HepG2 (cell line): Measurements from ENCODE around the gene CA10. TPM values are rescaled to one million over a fixed set of nuclear protein-coding genes. Genes with fewer than 3 reads are reported as not detected.

Experiments
- ATAC-seq: fragments of 200-7000 bp; cut with Tn5 transposase; 3 replicates; pipeline ENCODE4 v1.9.1; 2020; ENCODE audit warnings: mild to moderate bottlenecking, moderate library complexity
- BruUV-seq: library from RNA; stranded (reverse); fragments of 400-500 nt; replicated peaks from 2 replicates; lab custom pipeline; 2021; lab: Mats Ljungman, UMichigan
- CTCF ChIA-PET: fragments of 300-600 bp; formaldehyde crosslinking; extraction: SDS; loops from one replicate; lab custom pipeline; 2021; ENCODE audit warnings: low total read pairs, inconsistent platforms, low intra/inter-chr PET ratio; lab: Yijun Ruan, JAX
- POLR2A ChIA-PET: fragments of 350-600 bp; sonication (Branson Sonifier 250); formaldehyde crosslinking; loops from one replicate; lab custom pipeline; 2020; ENCODE audit warnings: antibody characterized with exemption, inconsistent platforms; lab: Yijun Ruan, JAX
- DNase-seq: peaks from one replicate; pipeline ENCODE4 v3.0.0-alpha.2; 2015; ENCODE audit warnings: low spot score
- FAIRE-seq: peaks from 3 replicates; lab custom pipeline; 2011; peaks lifted over from hg19 to GRCh38; lab: Jason Lieb, UNC
- H2AFZ ChIP-seq: one replicate; pipeline ENCODE4 v1.6.1; 2011; ENCODE audit warnings: low read length, inconsistent platforms
- H3K27ac ChIP-seq: fragments of 300-600 bp; 3 replicates; pipeline ENCODE4 v1.8.0; 2011; ENCODE audit warnings: mixed run types, mild to moderate bottlenecking, mixed read lengths, low read length, inconsistent platforms; ENCODE audit not compliant: insufficient read depth; ENCODE audit errors: extremely low read length
- H3K27me3 ChIP-seq, 2 experiments: fragments of 200-600 bp in 1 of 2; 2 replicates in 1 of 2; 3 replicates in 1 of 2; pipeline versions ENCODE4 v1.6.0 to v1.8.0; 2011; ENCODE audit warnings: low read length in 2 of 2, mild to moderate bottlenecking in 2 of 2, moderate library complexity in 2 of 2, inconsistent platforms in 1 of 2; ENCODE audit not compliant: insufficient read depth in 2 of 2, control insufficient read depth in 1 of 2
- H3K36me3 ChIP-seq, 2 experiments: fragments of 200-600 bp in 1 of 2; replicated peaks in 1 of 2; 2 replicates in 1 of 2; 3 replicates in 1 of 2; pipeline versions ENCODE4 v1.5.1 to v1.8.0; 2011; ENCODE audit warnings: low read length in 2 of 2, inconsistent platforms in 1 of 2; ENCODE audit not compliant: insufficient read depth in 2 of 2, control insufficient read depth in 1 of 2
- H3K4me1 ChIP-seq: 2 replicates; pipeline ENCODE4 v1.5.1; 2012; ENCODE audit warnings: low read length, inconsistent platforms; ENCODE audit not compliant: insufficient read depth
- H3K4me2 ChIP-seq: 2 replicates; pipeline ENCODE4 v1.6.0; 2011; ENCODE audit warnings: low read depth, low read length, inconsistent platforms
- H3K4me3 ChIP-seq, 3 experiments: fragments of 200-600 bp in 1 of 3; sonication (generic), shearing (Covaris generic) in 1 of 3; replicated peaks in 1 of 3; 2 replicates each; pipeline ENCODE4 v1.5.1; 2011 to 2016; ENCODE audit warnings: low read length in 3 of 3, inconsistent platforms in 2 of 3, low read depth in 2 of 3, mild to moderate bottlenecking in 2 of 3, control low read depth in 1 of 3, mixed read lengths in 1 of 3; ENCODE audit not compliant: insufficient read depth in 1 of 3
- H3K79me2 ChIP-seq: one replicate; pipeline ENCODE4 v1.6.1; 2011; ENCODE audit warnings: low read length, inconsistent platforms; ENCODE audit not compliant: insufficient read depth
- H3K9ac ChIP-seq: 2 replicates; pipeline ENCODE4 v1.6.0; 2011; ENCODE audit warnings: mild to moderate bottlenecking, low read depth, low read length, inconsistent platforms; ENCODE audit not compliant: insufficient read depth
- H3K9me3 ChIP-seq: 2 replicates; pipeline ENCODE4 v1.5.1; 2012; ENCODE audit warnings: mild to moderate bottlenecking, low read length
- H4K20me1 ChIP-seq: 2 replicates; pipeline ENCODE4 v1.6.0; 2011; ENCODE audit warnings: inconsistent platforms, mild to moderate bottlenecking, low read length, moderate library complexity; ENCODE audit not compliant: insufficient read depth
- CTCF ChIP-seq: sonication (generic); formaldehyde crosslinking; IDR thresholded peaks from 2 replicates; pipeline ENCODE4 v1.5.0; 2020; ENCODE audit warnings: mild to moderate bottlenecking, missing genetic modification reagents, moderate library complexity
- HDAC1 ChIP-seq: sonication (generic); formaldehyde crosslinking; IDR thresholded peaks from 2 replicates; pipeline ENCODE4 v1.5.1; 2020; ENCODE audit warnings: mild to moderate bottlenecking, missing genetic modification reagents
- NFE2 ChIP-seq: sonication (generic); formaldehyde crosslinking; IDR thresholded peaks from 2 replicates; pipeline ENCODE4 v1.4.0; 2020; ENCODE audit warnings: missing genetic modification reagents
- POGZ ChIP-seq: sonication (generic); formaldehyde crosslinking; IDR thresholded peaks from 2 replicates; pipeline ENCODE4 v1.4.0; 2020; ENCODE audit warnings: mild to moderate bottlenecking, missing genetic modification reagents
- RAD21 ChIP-seq: fragments of 450-650 bp; formaldehyde crosslinking; IDR thresholded peaks from 2 replicates; pipeline ENCODE4 v1.5.0; 2020; ENCODE audit warnings: mild to moderate bottlenecking
- RCOR2 ChIP-seq: IDR thresholded peaks from 2 replicates; pipeline ENCODE4 v1.6.1; 2016; ENCODE audit warnings: missing biosample characterization, missing genetic modification reagents
- SMC3 ChIP-seq: IDR thresholded peaks from 2 replicates; pipeline ENCODE4 v1.6.1; 2011; ENCODE audit warnings: low read length, improper control_type of control experiment
- STAG1 ChIP-seq: sonication (generic); formaldehyde crosslinking; IDR thresholded peaks from 2 replicates; pipeline ENCODE4 v1.4.0; 2020; ENCODE audit warnings: missing genetic modification reagents
- TEAD3 ChIP-seq: optimal IDR thresholded peaks from 2 replicates; pipeline ENCODE3; 2016; ENCODE audit warnings: borderline replicate concordance
- ZNF7 ChIP-seq: IDR thresholded peaks from 2 replicates; pipeline ENCODE4 v1.6.1; 2016; ENCODE audit warnings: missing biosample characterization, missing genetic modification reagents
- WGBS: methylation state at CpG from one replicate; pipeline ENCODE4 v1.1.6; 2017; ENCODE audit warnings: low lambda C conversion rate; 5-methylcytosine and 5-hydroxymethylcytosine counted together
- in situ Hi-C: cut with HindIII; loops from 2 replicates; pipeline ENCODE4 v1.10.0; 2017; ENCODE audit warnings: low pct_unique_long_range_greater_than_20kb; ENCODE audit not compliant: extremely low pct_ligation_motif_present
- intact Hi-C: fragments of 100-400 bp; cut with micrococcal nuclease; formaldehyde crosslinking; loops from one replicate; pipeline ENCODE4 v1.10.0; 2022; ENCODE audit not compliant: unreplicated experiment
- polyA plus RNA-seq, 8 experiments: library from polyadenylated mRNA; depleted of rRNA in 3 of 8; stranded (reverse) in 7 of 8; unstranded in 1 of 8; fragments of >200 nt; fragmentation: Illumina TruSeq in 4 of 8; extraction: Trizol in 4 of 8; gene quantifications; 2 replicates each; pipeline versions ENCODE4 v1.2.1 to v1.2.3, GENCODE V29; 2011 to 2016; ENCODE audit warnings: low read depth in 4 of 8, missing spikeins in 1 of 8, mixed read lengths in 1 of 8; ENCODE audit not compliant: insufficient read depth in 1 of 8
- total RNA-seq, 5 experiments: library from RNA; depleted of rRNA; stranded (reverse); fragments of >200 nt; fragmentation: Illumina TruSeq; extraction: Trizol; gene quantifications; 2 replicates each; pipeline ENCODE4 v1.2.3, GENCODE V29; 2016; ENCODE audit warnings: low read depth in 1 of 5

Gene CA10
- total and polyA plus RNA-seq, 2 of the 13 experiments (the other 11 are each of a cell fraction or from before 2014, with no cell fraction given), result not detected

GRCh38 chr17:51585514-51586104 lies 572.9 kb downstream of the CA10 start:
- Histone ChIP-seq H3K9me3 (0 out of 2 replicates have a peak, but pooled peaks cover 4% of the 10 kb centered on the region), H4K20me1 (no peaks in the 10 kb centered on the region), H3K79me2 (no peaks in the 10 kb centered on the region), H3K27ac (no peak overlapping the region), H2AFZ (no peak overlapping the region), H3K4me1 (no peaks in the 10 kb centered on the region), H3K27me3 (no peaks in the 10 kb centered on the region), H3K4me3 (no peak overlapping the region), H3K36me3 (no peaks in the 10 kb centered on the region), H3K9ac (no peak overlapping the region), H3K4me2 (no peak overlapping the region)
- under 1% methylated on average over 4 of the region's 4 CpGs for WGBS
- TF ChIP-seq HDAC1 (CRISPR knock-in tag) (no peak), NFE2 (CRISPR knock-in tag) (no peak), CTCF (CRISPR knock-in tag) (peak; percentile 80), RCOR2 (CRISPR knock-in tag) (no peak), STAG1 (CRISPR knock-in tag) (peak; percentile 76), POGZ (CRISPR knock-in tag) (no peak), RAD21 (CRISPR knock-in tag) (peak; percentile 57), SMC3 (peak; percentile 57; the same call in 1 of the 2 replicates), ZNF7 (no peak), TEAD3 (CRISPR knock-in tag) (peak; percentile 87)
- intact Hi-C loops (loop anchor here (1.0 to 2.0 kb wide), 3 partner anchors 55 to 521 kb away; no protein-coding TSS in a partner anchor), in situ Hi-C loops (no loop called here)
- DNase-seq (peak; percentile 30), FAIRE-seq (peak; percentile 40), ATAC-seq (peak; percentile 90)
- ChIA-PET CTCF (interaction anchor here (0.6 to 2.5 kb wide), 3 partner anchors 44 to 149 kb away, joined by 3 to 10 read pairs (median 9); no protein-coding TSS in a partner anchor), POLR2A (no interaction called here)
- no TSS peak for BruUV-seq
